Activated gamma-delta T cell treated with Interleukin-2 at 50 U/mL for 16 hours (primary cell): ENCODE measurements around the gene MARCKSL1.
"Not testable (repeated sequence)": the region's sequence is repeated elsewhere in the genome, so short reads cannot be mapped to it uniquely, and the experiment has no call there.

ENCODE experiments used
- DNase-seq: peaks from one replicate; pipeline ENCODE4 v3.0.0-alpha.2; 2020

The MARCKSL1 gene

DNA sequence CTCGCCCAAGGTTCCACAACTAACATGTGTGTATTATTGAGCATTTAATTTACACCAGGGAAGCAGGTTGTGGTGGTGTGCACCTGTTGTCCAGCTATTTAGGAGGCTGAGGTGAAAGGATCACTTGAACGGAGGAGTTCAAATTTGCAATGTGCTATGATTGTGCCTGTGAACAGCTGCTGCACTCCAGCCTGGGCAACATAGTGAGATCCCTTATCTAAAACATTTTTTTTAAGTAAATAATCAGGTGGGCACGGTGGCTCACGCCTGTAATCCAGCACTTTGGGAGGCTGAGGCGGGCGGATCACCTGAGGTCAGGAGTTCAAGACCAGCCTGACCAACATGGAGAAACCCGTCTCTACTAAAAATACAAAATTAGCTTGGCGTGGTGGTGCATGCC, 51.3 kb downstream of the MARCKSL1 start:
- DNase-seq: not testable (repeated sequence)
